HepG2 (cell line): ENCODE data around the gene SAMD4A.

Source experiments
- ATF3 ChIP-seq: sonication (generic); formaldehyde crosslinking; IDR thresholded peaks from 2 replicates; pipeline ENCODE4 v1.4.0; 2020; ENCODE audit warnings: missing genetic modification reagents
- MAFK ChIP-seq, 2 experiments: IDR thresholded peaks in 1 of 2; conservative IDR thresholded peaks in 1 of 2; 2 replicates each; pipeline ENCODE4 v1.6.1; 2011; ENCODE audit warnings: improper control_type of control experiment in 2 of 2, low read length in 2 of 2
- NFIC ChIP-seq: IDR thresholded peaks from 2 replicates; pipeline ENCODE4 v1.6.1; 2012; ENCODE audit warnings: mild to moderate bottlenecking, low read length, inconsistent platforms
- NFYB ChIP-seq: sonication (generic); formaldehyde crosslinking; IDR thresholded peaks from 2 replicates; pipeline ENCODE4 v1.4.0; 2020; ENCODE audit warnings: missing genetic modification reagents

DNA sequence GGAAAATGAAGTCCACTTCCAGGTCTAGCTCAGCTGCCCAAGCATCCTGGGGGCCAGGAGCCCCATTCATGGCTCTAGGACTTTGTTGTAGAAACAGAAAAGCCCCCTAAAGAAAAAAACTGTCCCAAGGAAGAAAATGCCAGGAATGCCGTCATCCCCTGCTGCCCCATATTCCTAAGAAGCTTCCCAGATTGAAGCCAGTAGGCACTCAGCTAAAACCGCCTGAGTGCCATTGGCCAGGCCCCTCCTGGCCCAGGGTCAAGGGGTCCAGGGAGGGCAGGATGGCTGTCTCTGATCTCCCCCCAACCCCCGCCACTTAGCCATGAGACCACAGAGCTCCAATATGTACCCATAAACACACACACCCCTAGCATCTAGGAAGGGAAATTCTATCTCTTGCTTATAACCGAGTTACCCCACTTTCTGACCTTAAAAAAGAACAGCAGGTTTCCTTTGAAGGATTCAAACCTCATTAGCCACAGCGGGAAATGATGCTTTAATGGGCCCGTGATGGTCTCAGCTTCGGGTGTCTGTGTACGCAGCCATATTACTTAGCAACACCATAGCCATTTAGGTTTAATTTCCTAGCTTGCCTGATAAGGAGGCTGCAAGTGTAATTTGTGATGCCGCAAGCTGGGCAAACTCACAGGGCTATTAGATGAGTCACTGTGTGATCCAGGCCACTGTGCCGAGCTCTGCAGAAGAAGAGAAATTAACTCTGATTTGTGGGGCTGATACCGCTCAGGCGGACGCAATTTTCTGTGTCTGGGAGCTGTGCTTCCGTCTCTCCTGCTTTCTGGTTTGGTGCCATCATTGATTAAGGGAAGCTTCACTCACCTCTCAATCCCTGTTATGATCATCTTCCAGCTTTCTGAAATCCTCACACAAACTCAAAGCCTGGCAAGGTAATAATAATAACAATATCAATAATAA is 251.5 kb downstream of the SAMD4A start:
- no peak for TF ChIP-seq ATF3 (CRISPR knock-in tag)
- no peak for TF ChIP-seq NFYB (CRISPR knock-in tag)
- no peak for TF ChIP-seq MAFK (conservative IDR thresholded peaks at IDR 0.05 in 1 of 2, IDR thresholded peaks at IDR 0.05 in 1 of 2; ENCODE audit: low read length in 2 of 2)
- no peak for TF ChIP-seq NFIC
